ENCODE results near the gene CHRNE.

Gene CHRNE

GRCh38 chr17:4938069-4938491 is 35.2 kb upstream of the CHRNE start:
- TF ChIP-seq CTCF (IDR thresholded peaks at IDR 0.05; ENCODE audit: insufficient read depth, low read length, missing control alignments): no peak
- CTCF ChIA-PET: interaction anchor here (2.7 kb wide), 1 partner anchor 29 kb away, joined by 11 read pairs; no protein-coding TSS in a partner anchor
- peak overlapping the region; percentile 92 for H3K4me3 ChIP-seq (ENCODE audit: low read depth, low read length)
- DNase-seq (ENCODE audit: low read depth, low spot score): no peak
- POLR2A ChIA-PET: no interaction called here

- DNase-seq (ENCODE audit: low read depth, low spot score): no peak
- H3K4me3 ChIP-seq (ENCODE audit: low read depth, low read length): no peak overlapping the region
- CTCF ChIA-PET: interaction anchor here (1.0 to 2.7 kb wide), 2 partner anchors 18 to 28 kb away, joined by 3 to 11 read pairs; no protein-coding TSS in a partner anchor
- TF ChIP-seq CTCF (IDR thresholded peaks at IDR 0.05; ENCODE audit: insufficient read depth, low read length, missing control alignments): no peak
- POLR2A ChIA-PET: no interaction called here
Observed at GRCh38 chr17:4937553-4937952, 34.7 kb upstream of the CHRNE start.

GRCh38 chr17:4936436-4936835 is 33.5 kb upstream of the CHRNE start:
- ChIA-PET CTCF (interaction anchor here (1.0 to 2.7 kb wide), 2 partner anchors 17 to 27 kb away, joined by 3 to 11 read pairs; no protein-coding TSS in a partner anchor), POLR2A (no interaction called here)
- no peak for TF ChIP-seq CTCF (IDR thresholded peaks at IDR 0.05; ENCODE audit: insufficient read depth, low read length, missing control alignments)
- H3K4me3 ChIP-seq (ENCODE audit: low read depth, low read length): no peak overlapping the region
- no peak for DNase-seq (ENCODE audit: low read depth, low spot score)

- no peak overlapping the region for H3K4me3 ChIP-seq (ENCODE audit: low read depth, low read length)
Observed at GRCh38 chr17:4935650-4936049, 32.8 kb upstream of the CHRNE start.

GRCh38 chr17:4934173-4934979 is 31.5 kb upstream of the CHRNE start:
- DNase-seq (ENCODE audit: low read depth, low spot score): no peak
- no peak overlapping the region for H3K4me3 ChIP-seq (ENCODE audit: low read depth, low read length)
- ChIA-PET POLR2A (no interaction called here), CTCF (interaction anchor here (0.6 to 1.4 kb wide), 5 partner anchors 9 to 31 kb away, joined by 3 to 7 read pairs (median 5); partner anchors contain the start of gene CHRNE)
- TF ChIP-seq CTCF (IDR thresholded peaks at IDR 0.05; ENCODE audit: insufficient read depth, low read length, missing control alignments): peak; percentile 36

More at GRCh38 chr17:4935650-4936049, 32.8 kb upstream of the CHRNE start:
- CTCF ChIA-PET: interaction anchor here (2.7 kb wide), 1 partner anchor 26 kb away, joined by 11 read pairs; no protein-coding TSS in a partner anchor
- POLR2A ChIA-PET: no interaction called here
- no peak for DNase-seq (ENCODE audit: low read depth, low spot score)
- no peak for TF ChIP-seq CTCF (IDR thresholded peaks at IDR 0.05; ENCODE audit: insufficient read depth, low read length, missing control alignments)

- ChIA-PET CTCF (interaction anchor here (0.9 to 1.4 kb wide), 3 partner anchors 11 to 30 kb away, joined by 4 to 6 read pairs (median 5); partner anchors contain the start of gene CHRNE), POLR2A (no interaction called here)
- DNase-seq (ENCODE audit: low read depth, low spot score): no peak
- H3K4me3 ChIP-seq (ENCODE audit: low read depth, low read length): no peak overlapping the region
- no peak for TF ChIP-seq CTCF (IDR thresholded peaks at IDR 0.05; ENCODE audit: insufficient read depth, low read length, missing control alignments)
Observed at GRCh38 chr17:4933646-4934045, 30.7 kb upstream of the CHRNE start.

Data from AG04449 (cell line).